GM18526 (cell line): ENCODE data around the gene NAB1.

Source experiments
- POLR2A ChIP-seq: IDR thresholded peaks from 3 replicates; pipeline ENCODE4 v1.6.1; 2011; ENCODE audit not compliant: insufficient read length; ENCODE audit errors: extremely low read depth

NAB1 gene

GRCh38 chr2:190635781-190636180, 13.1 kb upstream of the NAB1 start:
- TF ChIP-seq POLR2A = no peak

- no peak for TF ChIP-seq POLR2A
Measured at GRCh38 chr2:190636361-190636760, 12.5 kb upstream of the NAB1 start.

GRCh38 chr2:190637281-190637734, 11.6 kb upstream of the NAB1 start:
- no peak for TF ChIP-seq POLR2A

- no peak for TF ChIP-seq POLR2A
Measured at GRCh38 chr2:190637903-190638618, 10.8 kb upstream of the NAB1 start.

DNA sequence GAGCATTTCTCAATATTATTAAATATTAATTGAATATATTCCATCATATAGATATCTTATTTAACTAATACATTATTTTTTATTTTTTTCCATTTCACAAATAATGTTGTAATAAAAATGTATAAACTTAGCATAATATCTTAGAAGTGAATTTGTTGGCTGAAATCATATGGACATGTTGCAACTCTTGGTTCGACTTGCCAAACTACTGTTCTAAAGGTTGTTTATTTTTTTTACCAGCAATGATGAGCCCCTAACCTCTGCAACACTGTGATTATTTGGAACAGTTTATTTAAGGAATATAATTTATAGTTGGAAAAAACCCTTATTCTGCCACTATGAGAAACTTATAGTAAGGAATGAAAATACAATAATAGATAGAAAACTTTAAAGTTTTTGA, 8.8 kb upstream of the NAB1 start:
- TF ChIP-seq POLR2A = no peak

DNA sequence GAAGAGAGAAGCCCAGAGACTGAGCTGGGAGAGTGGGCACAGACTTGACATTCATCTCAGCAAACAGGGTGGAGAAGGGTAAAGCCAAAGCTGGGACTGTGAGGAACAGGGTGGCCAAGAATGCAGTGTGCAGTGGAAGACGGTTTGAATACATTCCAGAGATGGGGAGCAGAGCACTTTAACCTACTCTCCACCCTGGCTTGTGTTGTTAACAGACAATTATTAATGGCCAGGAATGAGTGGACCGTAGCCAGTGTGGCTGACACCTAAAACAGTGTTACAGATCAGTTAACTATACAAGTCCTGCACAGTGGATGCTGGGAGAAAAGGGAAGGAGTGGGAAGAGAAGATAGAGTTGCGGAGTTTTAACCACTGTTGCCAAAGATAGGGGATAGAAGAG, 7.4 kb upstream of the NAB1 start:
- TF ChIP-seq POLR2A = no peak

DNA sequence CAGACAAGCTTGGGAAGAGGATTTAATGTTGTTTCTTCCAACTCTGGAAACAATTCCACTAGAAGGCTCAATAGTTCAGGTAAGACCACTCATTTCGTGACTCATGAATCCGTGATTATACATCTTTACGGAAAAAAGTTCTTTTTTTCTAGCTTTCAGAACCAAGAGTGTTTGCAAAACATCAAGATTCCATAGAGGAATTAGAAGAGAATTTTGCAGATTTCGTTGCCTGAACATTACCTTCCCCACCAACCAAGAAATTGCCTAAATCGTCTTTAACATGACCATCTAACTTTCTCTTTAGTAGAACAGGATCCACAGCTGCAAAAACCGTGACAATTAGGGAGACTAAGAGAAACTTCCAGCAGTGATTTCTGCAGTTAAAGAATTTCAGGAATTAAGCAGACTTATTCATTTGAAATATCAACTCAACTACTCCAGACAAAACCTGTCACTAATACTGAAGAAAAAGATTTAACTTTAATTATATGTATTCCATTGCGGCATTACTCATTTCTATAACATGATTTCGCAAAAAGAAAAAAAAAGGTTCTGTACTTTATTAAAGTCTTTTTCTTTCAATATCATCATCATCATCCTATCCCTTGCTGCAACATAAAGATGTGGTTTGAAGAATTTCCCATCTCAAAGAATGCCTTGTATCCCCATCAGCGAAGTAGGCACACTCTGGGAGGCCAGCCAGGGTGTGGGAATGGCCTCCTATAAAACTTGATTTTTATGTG, 1.9 kb upstream of the NAB1 start:
- TF ChIP-seq POLR2A = no peak

- TF ChIP-seq POLR2A = peak; percentile 28
Measured at GRCh38 chr2:190648289-190649034, 421 bp upstream of the NAB1 start.

GRCh38 chr2:190649798-190650390, 1.0 kb downstream of the NAB1 start:
- no peak for TF ChIP-seq POLR2A

DNA sequence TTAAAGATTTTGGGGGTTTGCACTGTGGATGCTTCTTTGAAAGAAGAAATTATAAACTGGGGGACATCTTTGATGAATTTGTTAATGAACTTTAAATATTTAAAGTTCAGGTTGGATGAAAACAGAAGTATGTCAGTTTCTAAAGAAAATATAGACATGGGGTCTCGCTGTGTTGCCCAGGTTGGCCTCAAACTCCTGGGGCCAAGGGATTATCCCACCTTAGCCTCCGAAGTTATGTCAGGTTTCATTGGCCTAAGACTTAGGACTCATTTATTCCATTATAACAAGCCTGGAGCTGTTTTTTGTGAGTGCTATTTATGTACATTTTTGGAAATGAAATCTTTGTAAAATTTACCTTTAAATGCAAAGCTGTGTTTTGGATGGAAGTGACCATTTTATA, 2.5 kb downstream of the NAB1 start:
- TF ChIP-seq POLR2A = no peak

DNA sequence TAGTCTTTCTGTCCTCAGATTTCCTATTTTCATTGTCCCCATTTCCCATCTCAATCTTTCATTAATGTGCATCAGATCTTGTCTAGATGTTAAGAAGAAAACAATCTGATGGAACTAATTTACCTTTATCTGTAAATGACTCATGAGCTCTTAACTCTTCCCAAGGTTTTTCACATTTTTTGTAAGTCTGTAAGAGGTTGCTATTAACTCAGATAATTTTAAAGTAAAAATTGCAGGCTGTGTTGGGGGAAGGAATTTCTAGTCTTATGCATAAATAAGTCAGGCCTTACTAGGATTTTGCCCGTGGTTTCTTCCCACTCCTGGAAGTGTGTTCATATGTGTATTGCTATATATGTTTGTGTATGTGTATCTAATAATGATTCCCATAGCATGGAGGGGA, 4.3 kb downstream of the NAB1 start:
- no peak for TF ChIP-seq POLR2A

DNA sequence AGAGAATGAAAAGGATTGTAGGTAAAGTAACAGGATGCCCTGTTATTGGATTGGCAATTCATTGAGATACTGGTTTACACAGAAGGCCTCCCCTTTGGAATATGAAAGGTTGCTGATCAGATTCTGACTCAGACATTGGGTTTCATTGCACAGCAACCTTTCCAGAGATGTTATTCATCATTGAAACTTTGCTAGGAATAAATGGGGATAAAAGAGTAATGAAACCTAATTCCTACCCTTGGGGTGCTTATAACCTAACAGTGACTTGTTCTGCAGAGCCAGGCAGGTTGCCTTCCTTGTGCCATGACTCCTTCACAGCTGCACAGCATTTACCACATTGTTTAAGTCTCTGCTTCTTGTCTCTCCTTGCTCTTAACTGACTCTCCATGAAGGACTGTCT, 5.0 kb downstream of the NAB1 start:
- no peak for TF ChIP-seq POLR2A

DNA sequence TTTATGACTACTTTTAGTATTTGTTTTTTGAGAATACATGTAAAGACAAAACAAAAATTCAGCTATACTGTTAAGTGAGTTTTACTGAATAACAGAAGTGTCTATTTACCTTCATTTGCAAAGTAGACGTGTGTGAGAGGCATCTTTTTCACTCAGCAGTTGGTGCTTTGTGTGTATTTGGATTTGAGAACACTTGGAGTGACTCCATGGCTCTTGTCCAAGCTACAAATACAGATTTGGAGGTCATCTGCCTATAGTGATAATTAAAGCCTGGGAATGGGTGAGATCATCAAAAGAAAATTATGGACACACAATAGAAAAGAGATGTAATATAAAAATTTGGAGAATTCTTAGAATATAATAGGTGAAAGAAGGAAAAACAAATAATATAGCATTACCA, 6.2 kb downstream of the NAB1 start:
- TF ChIP-seq POLR2A = no peak

GRCh38 chr2:190655570-190655969, 6.7 kb downstream of the NAB1 start:
- no peak for TF ChIP-seq POLR2A

- no peak for TF ChIP-seq POLR2A
Measured at GRCh38 chr2:190656301-190656700, 7.4 kb downstream of the NAB1 start.

DNA sequence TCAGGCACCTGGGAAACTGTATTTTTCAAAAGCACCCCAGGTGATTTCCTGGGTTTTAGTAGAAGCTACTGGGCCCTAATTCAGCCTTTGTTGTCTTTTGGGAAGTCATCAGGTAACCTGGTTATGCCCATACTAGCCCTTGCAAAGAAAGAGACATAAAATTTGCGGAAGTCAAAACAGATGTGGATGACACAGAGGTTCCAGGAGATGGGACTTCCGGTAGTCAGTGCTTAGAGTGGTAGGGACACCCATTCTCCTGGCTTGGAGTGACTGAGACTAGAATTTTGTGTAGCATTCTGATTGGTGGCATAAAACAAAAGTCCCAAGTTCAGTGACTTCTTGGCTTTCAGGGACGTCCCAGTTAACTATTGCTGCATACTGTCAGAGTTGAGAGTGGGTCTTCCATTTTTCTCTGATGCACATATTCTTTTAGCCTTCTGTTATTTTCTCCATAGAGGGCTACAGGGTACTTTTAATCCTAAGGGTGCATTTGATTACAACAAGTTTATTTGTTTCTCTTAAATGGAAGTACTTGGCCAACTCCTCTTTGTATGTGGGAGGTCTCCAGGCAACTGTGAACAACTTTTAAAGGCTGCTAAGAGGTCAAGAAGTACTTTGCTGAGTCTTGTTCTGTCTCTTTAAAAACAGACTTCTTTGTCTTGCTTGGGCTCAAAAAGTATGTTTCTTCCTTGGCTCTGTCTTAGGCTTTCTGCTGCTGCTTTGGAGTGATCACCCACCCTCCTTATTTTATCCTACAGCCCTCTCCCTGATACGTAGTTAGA, 8.8 kb downstream of the NAB1 start:
- no peak for TF ChIP-seq POLR2A
